Measurements from ENCODE around the gene FAM111A. TPM values are rescaled to one million over a fixed set of nuclear protein-coding genes. Genes with fewer than 3 reads are reported as not detected.
"Not testable (repeated sequence)": the region's sequence is repeated elsewhere in the genome, so short reads cannot be mapped to it uniquely, and the experiment has no call there.

The FAM111A gene, protein sequence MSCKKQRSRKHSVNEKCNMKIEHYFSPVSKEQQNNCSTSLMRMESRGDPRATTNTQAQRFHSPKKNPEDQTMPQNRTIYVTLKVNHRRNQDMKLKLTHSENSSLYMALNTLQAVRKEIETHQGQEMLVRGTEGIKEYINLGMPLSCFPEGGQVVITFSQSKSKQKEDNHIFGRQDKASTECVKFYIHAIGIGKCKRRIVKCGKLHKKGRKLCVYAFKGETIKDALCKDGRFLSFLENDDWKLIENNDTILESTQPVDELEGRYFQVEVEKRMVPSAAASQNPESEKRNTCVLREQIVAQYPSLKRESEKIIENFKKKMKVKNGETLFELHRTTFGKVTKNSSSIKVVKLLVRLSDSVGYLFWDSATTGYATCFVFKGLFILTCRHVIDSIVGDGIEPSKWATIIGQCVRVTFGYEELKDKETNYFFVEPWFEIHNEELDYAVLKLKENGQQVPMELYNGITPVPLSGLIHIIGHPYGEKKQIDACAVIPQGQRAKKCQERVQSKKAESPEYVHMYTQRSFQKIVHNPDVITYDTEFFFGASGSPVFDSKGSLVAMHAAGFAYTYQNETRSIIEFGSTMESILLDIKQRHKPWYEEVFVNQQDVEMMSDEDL
- 121 and 122 TPM in 2 replicates for total RNA-seq

GRCh38 chr11:59142530-59143507, at the start of gene FAM111A:
Gene FAM111A, plus strand, starts transcription at chr11:59142856. Its CDS starts 6,017 bp downstream, at chr11:59148873.
- intact Hi-C loops (cut with micrococcal nuclease) = loop anchor here (1.0 to 10.0 kb wide), 16 partner anchors 15 to 1806 kb away; partner anchors contain the start of genes FAM111B, MED19, MRPL16 and P2RX3

GRCh38 chr11:59093576-59093975, 49.1 kb upstream of the FAM111A start:
- intact Hi-C loops (cut with micrococcal nuclease) = not testable (repeated sequence)

GRCh38 chr11:59095225-59095624, 47.4 kb upstream of the FAM111A start:
- intact Hi-C loops (cut with micrococcal nuclease) = not testable (repeated sequence)

GRCh38 chr11:59095972-59096575, 46.6 kb upstream of the FAM111A start:
- intact Hi-C loops (cut with micrococcal nuclease) = loop anchor here (2.0 kb wide), 1 partner anchor 335 kb away; no protein-coding TSS in a partner anchor

DNA sequence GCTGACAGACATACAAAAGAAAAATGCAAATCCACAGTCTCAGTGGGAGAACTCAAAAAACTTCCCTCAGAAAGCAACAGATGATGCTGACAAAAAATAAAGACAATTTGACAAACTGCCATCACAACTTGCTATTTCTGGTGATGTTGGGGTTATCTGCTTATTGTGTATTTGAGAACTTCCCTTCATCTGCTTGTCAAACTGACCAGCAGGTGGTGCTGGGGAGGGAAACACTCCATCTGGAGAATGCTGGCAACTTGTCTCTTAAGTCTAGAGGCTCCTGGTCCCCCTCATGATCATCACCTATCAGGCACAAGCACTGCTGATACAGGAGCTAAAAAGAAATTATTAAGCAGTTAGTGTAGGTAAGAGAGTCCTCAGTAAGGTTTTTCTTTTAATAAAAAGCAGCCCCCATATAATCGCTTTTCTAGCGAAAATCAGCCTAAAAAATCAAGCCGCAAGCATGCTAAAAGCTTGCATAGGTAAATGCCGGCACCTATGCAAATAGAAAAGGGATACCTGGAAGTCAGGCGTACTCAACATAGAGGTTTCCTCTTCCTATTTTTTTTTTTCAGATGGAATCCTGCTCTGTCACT, 45.4 kb upstream of the FAM111A start:
- intact Hi-C loops (cut with micrococcal nuclease) = loop anchor here (1.0 to 2.0 kb wide), 3 partner anchors 39 to 334 kb away; no protein-coding TSS in a partner anchor

DNA sequence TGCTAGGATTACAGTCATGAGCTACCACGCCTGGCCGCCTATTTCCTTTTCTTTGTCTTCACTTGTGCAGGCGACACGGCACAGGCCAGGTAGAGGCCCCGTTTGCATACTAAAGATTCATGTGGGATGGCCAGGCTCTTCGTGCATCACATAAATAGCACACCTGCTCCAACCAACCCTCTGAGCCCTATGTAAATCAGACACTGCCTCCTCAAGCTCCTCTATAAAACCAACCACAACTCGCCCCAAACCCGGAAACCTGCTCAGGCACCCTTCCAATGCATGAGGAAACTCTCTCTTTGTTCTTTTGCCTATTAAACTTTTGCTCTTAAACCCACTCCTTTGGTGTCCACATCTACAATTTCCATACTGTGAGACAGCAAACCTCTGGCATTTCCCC, 44.7 kb upstream of the FAM111A start:
- intact Hi-C loops (cut with micrococcal nuclease) = loop anchor here (1.0 to 2.0 kb wide), 3 partner anchors 38 to 333 kb away; no protein-coding TSS in a partner anchor

DNA sequence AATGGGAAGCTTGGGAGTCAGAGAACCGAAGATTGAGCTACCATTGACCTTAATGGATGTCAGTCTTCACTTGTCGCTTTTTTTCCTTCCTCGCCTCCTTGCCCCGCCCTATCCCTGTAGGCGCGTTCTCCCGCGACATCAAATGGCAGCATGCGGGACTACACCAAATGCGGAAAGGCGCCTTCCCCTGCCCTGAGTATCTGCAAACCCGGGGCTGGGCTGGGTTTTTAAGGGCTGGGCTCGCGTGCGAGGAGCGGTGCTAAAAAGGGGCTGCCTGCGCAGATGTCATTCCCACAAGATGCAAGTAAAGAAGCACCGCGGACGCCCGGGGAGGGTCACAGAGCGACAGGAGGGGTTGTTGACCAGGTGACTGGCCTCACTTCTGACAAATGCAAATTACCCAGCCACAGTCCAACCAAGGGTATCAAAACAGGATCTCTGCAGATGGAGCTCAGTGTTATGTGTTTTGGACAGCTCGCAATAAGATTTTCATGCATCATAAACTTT, 40.3 kb upstream of the FAM111A start:
- intact Hi-C loops (cut with micrococcal nuclease) = loop anchor here (1.0 to 10.0 kb wide), 4 partner anchors 34 to 512 kb away; partner anchors contain the start of gene OSBP

GRCh38 chr11:59106363-59107336, 36.0 kb upstream of the FAM111A start, which contains the start of gene FAM111B:
Gene FAM111B, plus strand, starts transcription at chr11:59107237. Its CDS starts 2,389 bp downstream, at chr11:59109626.
- intact Hi-C loops (cut with micrococcal nuclease) = loop anchor here (1.0 to 10.0 kb wide), 9 partner anchors 14 to 1539 kb away; partner anchors contain the start of genes FAM111A, OSBP, STX3 and UBE2L6

GRCh38 chr11:59107721-59108120, 34.9 kb upstream of the FAM111A start:
- intact Hi-C loops (cut with micrococcal nuclease) = loop anchor here (1.0 to 10.0 kb wide), 10 partner anchors 7 to 1540 kb away; partner anchors contain the start of genes FAM111A, OSBP, SELENOH and STX3

DNA sequence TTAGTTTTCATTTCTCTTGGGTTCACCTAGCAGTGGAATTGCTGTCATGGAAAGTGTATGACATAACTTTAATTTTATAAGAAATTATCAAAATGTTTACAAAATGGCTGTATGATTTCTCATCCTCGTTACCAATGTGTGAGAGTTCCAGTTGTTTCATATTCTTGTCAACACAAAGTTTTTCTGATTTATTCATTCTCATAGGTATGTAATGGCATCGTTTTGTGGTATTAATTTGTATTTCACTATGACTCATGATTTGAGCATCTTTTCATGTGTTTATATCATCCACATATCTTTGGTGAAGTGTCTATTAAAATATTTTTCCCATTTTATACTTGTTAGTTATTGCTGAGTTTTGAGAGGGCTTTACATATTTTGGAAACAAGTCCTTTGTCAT, 30.2 kb upstream of the FAM111A start:
- intact Hi-C loops (cut with micrococcal nuclease) = loop anchor here (5.0 kb wide), 1 partner anchor 1730 kb away; the partner anchor contains the start of gene CCDC86

DNA sequence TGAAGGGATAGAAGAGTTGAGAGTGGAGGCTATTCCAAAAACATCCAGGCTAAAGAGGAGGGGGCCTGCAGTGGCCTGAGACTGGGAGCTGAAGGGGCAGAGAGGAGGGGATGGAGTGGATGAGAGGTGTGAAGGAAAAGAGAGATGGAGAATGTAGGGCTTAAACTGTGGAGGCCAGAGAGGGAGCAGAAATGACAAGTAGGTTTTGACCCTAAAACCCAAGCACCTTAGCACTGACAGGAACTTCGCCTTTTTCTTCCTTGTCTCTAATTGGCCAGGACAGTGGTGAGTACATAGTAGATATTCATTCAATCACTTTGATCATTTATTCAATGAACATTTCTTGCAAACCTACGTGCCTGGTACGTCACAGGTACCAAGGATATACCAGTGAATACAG, 28.3 kb upstream of the FAM111A start:
- intact Hi-C loops (cut with micrococcal nuclease) = loop anchor here (5.0 kb wide), 1 partner anchor 1728 kb away; the partner anchor contains the start of gene CCDC86

DNA sequence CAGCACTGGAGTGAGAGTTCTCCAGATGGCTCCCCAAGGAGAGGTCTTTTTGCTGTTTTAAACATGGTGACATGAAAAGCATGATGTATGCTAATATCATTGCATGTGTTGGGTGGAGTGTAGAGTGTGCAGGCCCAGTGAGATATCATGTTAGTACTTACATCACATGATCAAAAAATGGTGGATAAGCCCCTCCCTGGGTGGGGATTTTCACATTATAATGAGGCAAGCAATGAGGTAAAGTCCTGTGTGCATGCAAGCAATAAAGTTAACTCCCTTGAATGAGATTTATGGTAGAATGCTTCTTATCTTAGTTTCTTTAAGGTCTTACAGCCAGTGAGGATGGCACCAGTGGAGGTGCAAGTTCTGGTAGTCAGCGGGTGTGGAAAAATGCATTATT, 27.1 kb upstream of the FAM111A start:
- intact Hi-C loops (cut with micrococcal nuclease) = no loop called here

DNA sequence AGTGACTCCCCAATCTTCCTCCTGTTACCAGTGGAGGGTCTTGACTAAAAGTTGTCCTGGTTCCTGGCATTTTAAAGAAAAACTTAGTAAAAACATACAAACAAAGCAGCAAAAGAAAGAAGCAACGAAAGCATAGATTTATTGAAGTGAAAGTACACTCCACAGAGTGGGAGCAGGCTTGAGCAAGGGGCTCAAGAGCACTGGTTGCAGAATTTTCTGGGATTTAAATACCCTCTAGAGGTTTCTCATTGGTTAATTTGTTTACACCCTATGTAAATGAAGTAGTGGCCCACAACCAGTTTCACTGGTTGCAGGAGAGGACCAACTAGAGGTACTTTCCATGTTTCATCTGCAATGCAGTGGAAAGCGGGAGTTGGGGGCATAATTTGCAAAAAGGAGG, 24.9 kb upstream of the FAM111A start:
- intact Hi-C loops (cut with micrococcal nuclease) = no loop called here

GRCh38 chr11:59119826-59120225, 22.8 kb upstream of the FAM111A start:
- intact Hi-C loops (cut with micrococcal nuclease) = loop anchor here (2.0 kb wide), 1 partner anchor 13 kb away; the partner anchor contains the start of gene FAM111B

DNA sequence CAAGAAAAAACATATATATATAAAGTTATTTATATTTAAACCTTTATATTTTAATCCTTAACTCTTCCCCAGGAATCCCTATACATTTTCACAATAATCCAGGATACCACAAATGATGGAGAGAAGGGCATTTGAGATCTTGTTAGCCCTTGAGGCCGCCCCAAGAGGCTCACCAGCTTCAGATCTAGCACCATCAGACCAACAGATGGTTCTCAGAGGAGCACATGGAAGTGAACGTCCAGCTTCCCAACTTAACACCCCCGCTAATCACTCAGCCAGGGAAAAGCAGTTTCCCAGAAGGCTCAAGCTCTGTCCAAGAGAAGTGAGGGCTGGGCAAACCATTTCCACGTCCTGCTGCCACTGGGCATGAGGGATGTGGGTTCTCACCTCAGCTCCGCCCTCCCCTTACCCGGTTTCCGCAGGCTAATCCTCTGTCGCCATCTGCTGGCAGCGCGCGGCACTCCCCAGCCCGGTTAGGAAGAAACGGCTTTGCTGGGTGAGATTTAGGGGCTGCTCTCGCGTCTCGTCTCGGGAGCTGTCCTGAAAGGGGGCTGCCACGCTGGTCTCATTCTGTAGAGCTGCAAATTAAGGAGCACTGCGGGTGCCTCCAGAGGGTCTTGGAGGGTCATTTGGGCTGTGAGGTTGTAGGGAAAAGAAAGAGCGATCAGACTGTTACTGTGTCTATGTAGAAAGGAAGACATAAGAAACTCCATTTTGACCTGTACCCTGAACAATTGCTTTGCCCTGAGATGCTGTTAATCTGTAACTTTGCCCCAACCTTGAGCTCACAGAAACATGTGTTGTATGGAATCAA, 6.8 kb upstream of the FAM111A start:
- intact Hi-C loops (cut with micrococcal nuclease) = loop anchor here (1.0 kb wide), 9 partner anchors 8 to 482 kb away; partner anchors contain the start of gene FAM111B

- intact Hi-C loops (cut with micrococcal nuclease) = loop anchor here (1.0 kb wide), 8 partner anchors 22 to 482 kb away; partner anchors contain the start of gene FAM111B
These were observed 6.1 kb upstream of the FAM111A start for GRCh38 chr11:59136551-59136950.

DNA sequence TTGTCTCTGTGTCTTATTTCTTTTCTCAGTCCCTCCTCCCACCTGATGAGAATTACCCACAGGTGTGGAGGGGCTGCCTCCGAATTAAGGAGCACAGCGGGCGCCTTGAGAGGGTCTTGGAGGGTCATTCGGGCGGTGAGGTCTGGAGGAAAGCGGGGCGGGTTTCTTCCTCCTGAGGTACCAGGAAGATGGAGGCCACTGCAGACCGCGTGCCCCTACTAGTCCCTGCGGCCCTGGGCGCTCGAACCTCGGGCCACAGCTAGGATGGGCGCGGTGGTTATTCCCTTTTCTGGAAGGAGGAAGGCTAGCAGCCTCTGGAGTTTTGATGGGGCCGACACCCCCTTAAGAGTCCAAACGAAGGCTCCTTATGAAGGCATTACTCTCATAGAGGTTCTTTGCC, 5.5 kb upstream of the FAM111A start:
- intact Hi-C loops (cut with micrococcal nuclease) = no loop called here

All from T-helper 1 cell treated with Interleukin-12 subunit alpha and Interleukin-12 subunit beta and Interleukin-4 antibody, amounts not matched to agents 30 ng/mL and 1 ng/mL, for 36 hours (primary cell).